ENCODE measurements around the gene DCDC1. TPM values are rescaled to one million over a fixed set of nuclear protein-coding genes. Genes with fewer than 3 reads are reported as not detected.

DCDC1 gene
- total RNA-seq, 1 experiment from 2014 or later: 1.5 TPM

- TF ChIP-seq TCF7L2 (IDR thresholded peaks at IDR 0.05; ENCODE audit: borderline replicate concordance, extremely low read depth, insufficient read depth, insufficient read length) (no peak), EZH2phosphoT487 (IDR thresholded peaks at IDR 0.05; ENCODE audit: borderline replicate concordance) (no peak), FOSL1 (IDR thresholded peaks at IDR 0.05; ENCODE audit: low read depth) (no peak), MAX (IDR thresholded peaks at IDR 0.05) (no peak)
Measured at GRCh38 chr11:31337806-31338205, 31.7 kb downstream of the DCDC1 start (continued).

GRCh38 chr11:31328697-31329096 is 40.8 kb downstream of the DCDC1 start:
- ChIA-PET POLR2A (no interaction called here), CTCF (no interaction called here), RAD21 (ENCODE audit: low non-redundant PET in 1 of 2, low total read pairs in 2 of 2, uncharacterized antibody in 2 of 2, unreplicated experiment in 2 of 2) (no interaction called here)
- Histone ChIP-seq H3K27ac (ENCODE audit: low read depth, low read length) (no peak overlapping the region), H3K9me3 (ENCODE audit: control insufficient read depth in 1 of 2, insufficient read depth in 1 of 2, low read depth in 1 of 2, low read length in 2 of 2) (no peaks in the 10 kb centered on the region), H3K4me3 (replicated peaks in 1 of 2; ENCODE audit: low read depth in 1 of 2, low read length in 2 of 2) (no peak overlapping the region), H3K4me2 (ENCODE audit: low read length) (no peak overlapping the region), H3K9me2 (ENCODE audit: insufficient read depth) (no peaks in the 10 kb centered on the region), H3K4me1 (ENCODE audit: control insufficient read depth in 1 of 2, insufficient read depth in 2 of 2, low read length in 2 of 2) (peaks cover 3 to 5% of the 10 kb centered on the region in 2 experiments; a peak in 2 of 4 replicates), H3K79me2 (ENCODE audit: insufficient read depth, low read length) (no peaks in the 10 kb centered on the region), H4K20me1 (ENCODE audit: insufficient read depth) (no peaks in the 10 kb centered on the region), H2AFZ (ENCODE audit: low read depth, low read length, poor library complexity, severe bottlenecking) (no peak overlapping the region), H3K36me3 (ENCODE audit: control insufficient read depth in 1 of 2, insufficient read depth in 2 of 2, low read length in 2 of 2) (no peaks in the 10 kb centered on the region), H3K27me3 (ENCODE audit: insufficient read depth, low read length) (no peaks in the 10 kb centered on the region), H3K9ac (ENCODE audit: low read length) (no peak overlapping the region)
- intact Hi-C loops (cut with micrococcal nuclease): no loop called here
- ATAC-seq (no peak), DNase-seq (ENCODE audit: low read depth, low spot score) (no peak)
- TF ChIP-seq JUND (IDR thresholded peaks at IDR 0.05) (no peak), ZBTB33 (IDR thresholded peaks at IDR 0.05; ENCODE audit: extremely low read depth, insufficient replicate concordance, low read length) (no peak), ZFX (IDR thresholded peaks at IDR 0.05) (no peak), FOSL1 (IDR thresholded peaks at IDR 0.05; ENCODE audit: low read depth) (no peak), REST (IDR thresholded peaks at IDR 0.05; ENCODE audit: low read depth) (no peak), MAX (IDR thresholded peaks at IDR 0.05) (no peak), ELF1 (IDR thresholded peaks at IDR 0.05; ENCODE audit: borderline replicate concordance, low read depth) (no peak), SIN3A (IDR thresholded peaks at IDR 0.05; ENCODE audit: low read depth) (no peak), CBX3 (IDR thresholded peaks at IDR 0.05; ENCODE audit: low read depth) (no peak), CEBPB (IDR thresholded peaks at IDR 0.05; ENCODE audit: low read depth) (no peak), EZH2 (IDR thresholded peaks at IDR 0.05) (no peak), POLR2A (IDR thresholded peaks at IDR 0.05; ENCODE audit: borderline replicate concordance, extremely low read depth, insufficient read depth, insufficient read length) (no peak), POLR2AphosphoS5 (IDR thresholded peaks at IDR 0.05; ENCODE audit: low read depth, low read length) (no peak), SP1 (IDR thresholded peaks at IDR 0.05; ENCODE audit: low read depth) (no peak), SRF (IDR thresholded peaks at IDR 0.05; ENCODE audit: low read depth) (no peak)
- no TSS peak for BruUV-seq (replicated peaks)

All from HCT116 (cell line).